ENCODE results near the gene LHFPL6.

LHFPL6 gene

DNA sequence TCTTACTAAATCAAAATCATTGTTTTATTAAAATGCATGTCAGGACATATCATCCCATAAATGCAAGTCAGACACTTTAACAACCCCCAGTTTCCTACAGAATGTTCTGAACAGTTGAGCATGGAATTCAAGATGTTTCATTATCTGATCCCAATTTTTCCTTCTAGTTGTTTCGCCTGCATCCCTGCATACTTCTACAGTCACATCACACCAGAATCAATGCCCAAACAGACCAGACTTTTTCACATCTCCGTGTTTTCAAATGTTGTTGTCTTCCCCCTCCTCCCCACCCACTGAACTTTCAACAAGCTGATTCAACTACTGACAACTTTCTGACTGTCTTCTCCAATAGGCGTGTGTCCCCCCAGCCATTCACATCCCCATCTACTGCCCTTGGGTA lies 48.6 kb downstream of the LHFPL6 start:
- no peak for DNase-seq (ENCODE audit: low read depth)

DNA sequence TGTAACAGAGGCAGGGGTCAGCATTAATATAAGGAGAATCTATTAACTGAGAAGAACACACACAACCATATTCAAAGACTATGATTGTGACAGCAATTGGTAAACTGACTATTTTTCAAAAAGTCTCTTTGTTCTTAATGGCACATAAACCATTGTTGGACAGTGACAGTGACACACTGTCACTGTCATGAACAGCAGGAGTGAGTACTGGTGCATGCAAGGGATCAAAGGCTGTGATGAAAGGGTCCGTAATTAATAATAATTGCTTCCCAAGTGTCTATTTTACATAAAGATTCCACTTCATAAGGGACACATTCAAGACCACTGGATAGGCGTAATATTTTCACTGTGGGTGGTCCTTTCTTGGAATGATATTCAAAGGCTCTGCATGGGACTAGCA lies 50.7 kb downstream of the LHFPL6 start:
- no peak for DNase-seq (ENCODE audit: low read depth)

DNA sequence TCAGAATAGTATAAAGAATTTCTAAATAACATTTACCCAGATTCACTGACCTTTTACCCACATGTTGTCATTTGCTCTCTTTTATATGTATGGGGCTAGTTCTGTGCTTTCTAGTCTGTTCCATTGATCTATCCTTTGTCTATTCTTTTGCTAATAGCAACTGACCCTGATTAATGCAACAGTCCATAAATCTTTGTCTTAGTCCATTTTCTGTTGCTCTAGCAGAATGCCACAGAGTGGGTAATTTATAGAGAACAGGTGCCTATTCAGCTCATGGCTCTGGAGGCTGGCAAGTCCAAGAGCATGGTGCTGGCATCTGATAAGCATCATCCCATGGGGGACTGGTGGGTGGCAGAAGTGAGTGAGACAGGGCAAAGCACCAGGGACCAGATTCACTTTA lies 52.1 kb downstream of the LHFPL6 start:
- DNase-seq (ENCODE audit: low read depth) = no peak

DNA sequence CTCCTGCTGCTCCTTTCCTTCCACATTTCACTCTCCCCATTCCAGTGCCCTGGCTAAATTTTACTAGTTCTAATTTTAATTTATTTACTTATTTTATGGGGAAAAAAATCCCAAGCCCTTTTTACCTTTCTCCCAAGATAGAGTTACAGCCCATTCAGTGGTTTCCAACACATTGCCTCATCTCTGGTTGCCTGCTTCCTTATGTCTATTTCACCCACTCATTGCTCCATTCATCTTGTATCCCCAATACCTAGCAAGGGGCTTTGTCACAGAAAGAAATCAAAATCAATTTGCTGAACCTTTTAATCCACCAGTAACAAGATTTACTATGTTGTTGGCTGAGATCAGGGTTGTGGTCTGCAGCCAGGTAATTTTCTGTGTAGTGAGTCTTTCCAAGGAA lies 55.9 kb downstream of the LHFPL6 start:
- no peak for DNase-seq (ENCODE audit: low read depth)

DNA sequence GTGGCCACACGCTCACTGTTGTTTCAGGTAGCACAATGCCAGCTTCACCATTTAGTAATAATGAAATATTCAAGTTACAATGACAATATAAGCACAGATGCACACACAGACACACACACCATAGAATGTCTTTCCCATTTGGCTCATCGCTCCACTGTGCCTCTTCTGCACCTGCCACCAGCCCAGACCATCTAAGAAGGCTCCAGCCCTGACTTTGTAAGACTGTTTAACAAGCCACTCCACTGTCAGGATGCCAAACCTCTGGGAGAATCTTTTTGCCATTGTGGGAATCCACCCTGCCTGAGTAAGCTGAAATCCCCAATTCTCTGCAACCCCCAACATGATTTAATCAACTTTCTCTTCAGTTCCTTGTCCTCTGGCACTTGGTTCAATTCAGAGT lies 60.6 kb downstream of the LHFPL6 start:
- no peak for DNase-seq (ENCODE audit: low read depth)

DNA sequence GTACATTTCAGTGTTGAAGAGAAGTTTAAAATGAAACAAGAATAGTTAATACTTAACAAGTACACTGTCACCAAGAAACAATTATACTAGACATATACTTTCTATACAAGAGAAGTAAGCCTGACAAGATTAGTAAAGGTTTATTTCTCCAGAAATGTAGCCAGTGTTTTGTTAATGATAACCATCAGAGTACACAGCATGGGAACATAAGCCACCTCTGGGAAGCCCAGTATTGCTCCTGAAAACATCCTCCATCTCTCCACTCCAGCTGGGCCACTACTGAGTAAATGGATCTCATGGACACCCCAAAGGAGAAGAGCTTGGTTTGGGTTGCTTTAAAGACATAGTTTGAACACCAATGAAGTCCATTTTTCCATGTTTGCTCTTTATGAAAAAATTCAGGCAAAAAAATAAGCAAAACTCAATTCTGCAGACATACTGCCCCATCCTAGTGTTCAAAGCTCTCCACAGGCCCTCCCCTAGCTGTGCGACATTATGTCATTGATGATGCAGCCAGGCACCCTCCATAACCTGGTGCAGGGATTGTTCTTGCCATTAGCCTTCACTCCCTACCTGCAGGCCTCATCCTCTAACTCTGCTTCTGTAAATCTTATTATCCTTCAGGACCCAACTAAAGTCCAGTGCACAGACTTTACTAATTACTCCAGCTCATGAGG lies 61.9 kb downstream of the LHFPL6 start:
- no peak for DNase-seq (ENCODE audit: low read depth)

DNA sequence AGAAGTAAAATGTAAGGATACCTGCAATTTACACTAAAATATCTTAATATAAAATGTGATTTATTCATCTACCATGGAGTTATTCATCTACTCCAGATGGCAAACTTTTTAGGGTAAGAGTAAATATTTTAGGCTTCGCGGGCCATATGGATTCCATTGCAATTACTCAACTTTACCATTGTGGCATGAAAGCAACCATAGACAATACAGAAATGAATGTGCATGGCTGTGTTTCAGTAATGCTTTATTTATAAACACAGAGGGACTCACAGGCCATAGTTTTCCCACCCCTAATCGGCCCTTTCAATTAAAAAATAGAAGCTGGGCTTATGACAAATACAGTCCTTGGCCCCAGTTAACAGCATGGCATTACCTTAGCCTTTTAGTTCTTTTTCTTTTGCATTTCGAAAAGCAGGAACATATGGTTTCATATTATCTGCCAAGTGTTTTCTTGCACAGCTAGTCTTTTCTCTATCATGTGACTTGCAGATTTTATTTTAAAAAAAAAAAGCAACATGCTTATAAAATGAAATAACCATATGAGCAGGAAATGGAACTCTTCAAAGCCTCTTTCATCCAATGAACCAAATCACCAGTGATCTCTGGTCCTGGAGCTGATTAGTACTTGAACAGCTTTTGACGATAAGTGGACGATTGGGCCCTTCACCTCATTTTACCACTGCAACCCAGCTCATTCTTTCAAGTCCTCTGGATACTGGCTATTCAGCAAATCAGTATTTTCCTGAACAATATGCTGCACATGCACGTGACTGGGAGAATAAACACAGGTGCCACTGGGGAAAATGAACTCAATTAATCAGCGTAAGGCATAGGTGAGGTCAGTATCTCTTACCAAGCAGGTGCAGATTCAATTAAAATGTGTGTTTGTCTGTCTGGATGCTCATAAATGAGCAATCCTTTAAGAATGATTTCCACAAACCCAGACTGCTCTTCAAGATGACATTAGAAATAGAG lies 63.9 kb downstream of the LHFPL6 start:
- no peak for DNase-seq (ENCODE audit: low read depth)

DNA sequence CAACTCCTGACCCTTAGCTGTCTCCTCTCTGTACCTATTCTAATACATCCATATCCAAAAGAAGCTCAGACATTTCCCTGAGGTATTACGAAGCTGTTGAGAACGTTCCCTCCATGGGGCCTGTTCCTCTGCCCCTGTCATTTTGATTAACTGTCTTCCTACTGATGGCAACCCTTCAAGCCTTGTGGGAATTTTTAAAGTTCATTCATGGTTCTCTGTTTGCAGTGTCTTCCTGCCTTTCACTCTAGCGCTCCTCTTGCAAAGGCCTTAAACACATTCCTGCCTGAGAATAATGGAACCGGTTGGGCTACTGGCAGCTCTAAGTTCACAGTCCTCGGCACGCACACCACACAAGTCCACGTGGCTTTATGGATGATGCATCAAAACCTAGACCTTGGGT lies 66.1 kb downstream of the LHFPL6 start:
- DNase-seq (ENCODE audit: low read depth) = no peak

DNA sequence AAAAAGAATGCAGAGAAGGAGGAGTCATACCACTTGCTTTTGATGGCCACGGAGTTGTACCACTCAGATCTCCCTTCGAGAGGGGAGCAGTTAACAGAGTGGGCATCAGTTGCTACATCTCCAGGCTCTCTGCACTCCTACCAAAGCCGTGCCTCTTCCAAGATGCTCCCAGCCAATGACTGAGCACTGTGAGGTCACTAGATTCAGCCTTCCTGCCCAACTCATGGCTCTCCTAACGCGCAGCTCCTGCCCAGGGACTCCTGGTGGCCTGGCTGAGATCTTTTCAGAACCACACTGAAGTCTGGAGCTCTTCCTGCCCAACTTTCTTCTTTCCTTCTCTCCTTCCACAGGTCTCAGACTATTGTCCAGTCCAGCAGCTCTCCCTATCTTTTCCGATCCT lies 66.7 kb downstream of the LHFPL6 start:
- DNase-seq (ENCODE audit: low read depth) = no peak

DNA sequence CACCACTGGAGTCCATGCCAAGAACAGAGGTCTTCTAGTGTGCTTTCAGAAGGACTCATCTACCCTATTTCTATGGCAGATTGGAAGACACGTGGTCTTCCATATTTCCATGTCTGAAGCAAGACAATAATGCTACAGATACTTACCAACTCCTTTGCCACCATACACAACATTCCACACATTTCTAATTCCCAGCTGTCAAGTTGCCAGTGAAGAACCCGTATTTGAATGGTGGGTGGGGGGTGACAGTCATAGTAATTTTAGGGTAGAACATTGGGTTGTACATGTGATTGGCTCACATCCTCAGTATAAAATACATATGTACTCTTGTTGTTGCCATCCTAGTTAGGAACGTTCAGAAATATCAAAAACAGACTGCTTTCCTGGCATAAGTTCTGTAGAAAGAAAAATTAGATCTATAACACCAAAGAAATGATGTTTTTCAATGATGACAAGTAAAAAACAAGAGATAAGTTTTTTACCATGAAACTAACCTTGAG lies 69.3 kb downstream of the LHFPL6 start:
- DNase-seq (ENCODE audit: low read depth) = no peak

DNA sequence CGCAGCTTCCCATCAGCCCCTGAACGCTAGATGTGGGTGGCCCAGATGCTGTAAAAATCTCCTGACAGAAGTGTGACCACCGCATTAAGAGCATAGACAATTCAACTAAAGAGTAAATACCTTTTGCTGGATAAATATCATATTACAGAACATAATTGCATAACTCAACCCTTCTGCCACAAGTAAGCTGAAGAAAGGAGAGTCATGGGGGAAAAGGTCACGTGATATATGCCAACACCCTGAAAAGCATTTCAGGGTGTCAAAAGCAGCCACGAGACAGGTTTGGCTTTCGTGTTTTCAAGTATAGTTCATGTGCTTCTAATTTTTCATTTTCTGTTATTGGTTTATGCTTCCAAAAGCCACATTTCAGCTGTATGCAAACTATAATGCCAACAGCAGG lies 71.3 kb downstream of the LHFPL6 start:
- DNase-seq (ENCODE audit: low read depth) = peak; percentile 27

DNA sequence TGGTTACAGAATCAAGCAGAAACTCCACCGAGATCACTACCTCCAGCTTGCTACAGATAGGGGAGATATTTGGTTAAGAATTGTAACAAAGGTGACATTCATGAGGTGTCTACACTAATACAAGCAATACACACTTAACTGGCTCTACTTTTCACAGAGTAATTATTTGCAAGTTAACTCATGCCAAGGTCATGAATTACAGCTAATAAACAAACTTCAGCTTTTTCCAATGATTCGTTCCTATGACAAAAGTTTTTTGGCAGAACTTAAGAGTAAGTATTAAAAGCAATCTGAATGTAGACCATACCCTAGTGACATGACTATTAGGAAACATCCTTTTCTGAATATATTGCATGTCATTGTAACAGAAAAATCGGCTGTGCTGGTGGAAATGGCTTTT lies 72.1 kb downstream of the LHFPL6 start:
- DNase-seq (ENCODE audit: low read depth) = no peak

DNA sequence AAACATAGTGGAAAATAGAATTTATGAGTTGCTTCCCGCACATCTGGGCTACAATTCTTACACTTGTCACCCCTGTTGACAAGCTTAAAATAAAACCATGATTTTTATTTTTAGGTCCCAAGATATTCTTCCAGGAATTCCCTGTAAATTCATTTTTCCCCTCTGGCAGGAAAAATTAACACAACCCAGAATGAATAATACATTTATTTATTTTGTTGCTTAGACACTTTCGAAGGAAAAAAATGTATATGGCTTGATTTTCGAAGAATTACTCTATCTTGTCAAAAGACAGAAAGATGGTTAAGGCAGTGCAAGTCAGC lies 74.4 kb downstream of the LHFPL6 start:
- no peak for DNase-seq (ENCODE audit: low read depth)

DNA sequence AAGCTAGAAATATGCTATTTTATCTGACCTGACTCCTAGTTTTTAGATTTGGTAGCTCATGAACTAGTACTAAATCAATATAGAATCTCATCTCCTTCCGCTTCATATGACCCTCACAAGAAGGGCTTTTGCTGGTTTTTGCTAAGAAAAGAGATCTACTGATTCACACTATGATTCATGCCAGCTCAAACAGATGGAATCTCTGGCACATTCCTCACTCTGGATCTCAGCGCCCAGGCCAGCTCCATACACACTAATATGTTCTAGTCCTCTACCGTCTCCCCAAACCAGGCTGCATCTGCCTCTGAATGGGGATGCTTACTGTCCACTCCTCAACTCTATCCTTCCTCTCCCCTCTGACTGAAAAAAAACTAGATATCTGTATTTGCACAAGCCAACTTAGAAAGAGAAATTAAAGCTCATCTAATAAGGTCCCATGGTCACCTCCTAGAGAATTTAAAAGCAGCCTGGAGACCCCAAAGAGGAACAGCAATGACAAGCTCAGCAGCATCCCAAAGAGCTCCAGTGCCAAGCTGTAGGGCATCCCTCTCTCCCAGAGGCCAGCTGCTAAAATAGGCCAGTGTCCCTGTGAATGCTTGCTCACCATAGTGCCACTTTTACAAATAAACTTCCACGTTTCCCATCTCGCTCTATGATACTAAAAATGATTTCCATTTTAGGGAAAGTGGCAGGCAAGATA lies 74.9 kb downstream of the LHFPL6 start:
- DNase-seq (ENCODE audit: low read depth) = peak; percentile 80

DNA sequence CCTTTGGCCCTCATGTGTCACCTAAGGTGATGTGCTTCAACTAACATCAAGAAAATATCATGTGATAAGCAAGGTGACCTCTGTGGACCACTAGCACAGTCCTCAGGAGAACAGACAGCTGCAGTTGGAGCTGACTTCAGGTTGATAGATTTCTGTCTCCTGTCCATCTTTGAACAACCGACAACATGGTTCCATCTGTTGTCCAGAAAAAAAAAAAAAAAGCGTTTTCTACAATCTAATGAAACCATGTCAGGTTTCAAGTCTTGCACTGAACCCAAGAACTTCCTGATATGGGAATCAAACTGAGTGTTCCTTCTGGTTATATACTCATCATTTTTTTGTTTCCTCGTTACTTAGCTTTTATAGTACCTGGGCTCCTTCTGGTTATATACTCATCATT lies 75.7 kb downstream of the LHFPL6 start:
- DNase-seq (ENCODE audit: low read depth) = no peak

DNA sequence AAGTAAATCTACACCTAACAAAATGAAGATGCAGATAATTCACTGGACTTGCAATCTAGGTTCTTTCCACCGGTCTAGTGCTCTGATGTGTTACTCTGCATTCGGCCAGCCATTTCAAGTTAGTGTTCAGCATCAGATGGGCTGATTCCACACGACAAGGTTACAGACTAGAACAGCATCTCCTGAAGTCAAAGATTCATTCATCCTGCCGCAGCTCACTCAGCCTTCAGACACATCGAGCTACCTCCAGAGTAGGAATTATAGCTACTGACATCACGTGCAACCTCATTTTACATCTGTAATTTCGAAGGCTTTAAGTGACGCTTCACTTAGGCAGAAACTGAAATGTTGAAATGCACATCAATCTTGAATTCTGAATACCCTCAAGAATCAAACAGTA lies 76.5 kb downstream of the LHFPL6 start:
- DNase-seq (ENCODE audit: low read depth) = no peak

DNA sequence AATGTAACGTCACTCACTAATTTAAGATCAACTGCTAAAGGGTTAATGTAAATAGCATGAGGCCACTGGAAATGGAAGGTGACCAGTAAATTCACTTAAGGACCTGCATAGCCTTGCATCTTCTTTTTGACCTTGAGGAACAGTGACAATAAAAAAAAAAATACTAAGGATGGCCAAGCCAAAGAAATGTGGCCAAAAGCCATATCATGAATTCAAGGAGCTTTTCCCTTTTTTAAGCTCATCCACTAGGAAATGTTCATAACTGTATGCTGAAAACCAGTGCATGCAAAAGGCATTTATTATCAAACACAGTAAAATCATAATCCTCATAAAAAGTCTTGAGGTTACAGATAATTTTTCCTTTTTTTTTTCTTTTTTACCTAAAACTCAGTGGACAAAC lies 77.5 kb downstream of the LHFPL6 start:
- no peak for DNase-seq (ENCODE audit: low read depth)

DNA sequence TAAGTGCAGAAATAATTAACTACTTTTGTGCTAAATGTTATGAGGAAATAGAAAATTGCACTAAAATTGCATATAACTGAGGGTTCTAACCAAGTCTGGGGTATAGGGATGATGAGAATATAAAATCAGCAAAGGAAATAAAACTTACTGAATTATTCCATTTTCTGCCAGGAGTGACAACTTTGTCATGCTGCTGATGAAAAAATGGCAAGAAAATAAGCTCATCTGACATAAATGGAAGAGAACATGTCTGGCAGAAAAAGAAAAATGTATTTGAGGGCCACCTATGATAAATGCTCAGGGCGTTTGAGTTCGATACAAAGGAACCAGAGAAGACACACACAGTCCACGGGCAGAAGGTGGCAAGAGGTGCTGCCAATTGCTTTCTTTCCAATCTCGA lies 78.2 kb downstream of the LHFPL6 start:
- DNase-seq (ENCODE audit: low read depth) = no peak

DNA sequence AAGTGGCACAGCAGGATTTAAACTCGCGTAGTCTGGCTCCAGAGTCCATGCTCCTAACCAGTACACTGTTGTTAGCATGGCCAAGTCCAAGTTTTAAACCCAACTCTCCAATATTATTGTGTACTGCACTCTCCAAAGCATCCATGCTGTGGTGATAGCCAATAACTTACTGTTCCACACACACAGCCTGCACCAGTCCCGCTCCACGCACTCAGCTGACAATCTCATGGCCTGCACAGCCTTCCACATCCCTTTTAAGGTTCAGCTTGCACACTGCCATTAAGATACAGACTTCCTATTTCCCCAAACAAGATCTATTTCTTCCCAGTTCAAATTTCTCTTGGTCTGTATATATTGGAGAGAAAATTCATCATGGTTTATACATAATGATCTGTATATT lies 80.7 kb downstream of the LHFPL6 start:
- no peak for DNase-seq (ENCODE audit: low read depth)

DNA sequence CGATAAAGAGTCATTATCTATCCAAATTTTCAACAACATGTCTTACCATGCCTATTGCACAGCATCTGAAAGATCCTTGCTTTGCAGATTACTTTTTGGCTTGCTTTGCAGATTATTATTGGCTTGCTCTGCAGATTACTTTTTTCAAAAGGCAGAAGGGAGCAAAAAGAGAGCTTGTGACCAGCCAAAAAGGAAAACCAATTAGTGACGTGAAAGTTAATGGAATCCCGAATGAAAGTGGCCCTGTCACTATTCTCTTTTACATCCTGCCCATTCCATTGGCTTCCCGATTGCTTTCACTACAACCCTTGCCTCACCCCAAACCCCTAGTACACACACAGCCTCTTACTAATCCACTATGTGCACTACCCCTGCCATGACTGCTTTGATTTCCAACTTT lies 81.3 kb downstream of the LHFPL6 start:
- DNase-seq (ENCODE audit: low read depth) = no peak

DNA sequence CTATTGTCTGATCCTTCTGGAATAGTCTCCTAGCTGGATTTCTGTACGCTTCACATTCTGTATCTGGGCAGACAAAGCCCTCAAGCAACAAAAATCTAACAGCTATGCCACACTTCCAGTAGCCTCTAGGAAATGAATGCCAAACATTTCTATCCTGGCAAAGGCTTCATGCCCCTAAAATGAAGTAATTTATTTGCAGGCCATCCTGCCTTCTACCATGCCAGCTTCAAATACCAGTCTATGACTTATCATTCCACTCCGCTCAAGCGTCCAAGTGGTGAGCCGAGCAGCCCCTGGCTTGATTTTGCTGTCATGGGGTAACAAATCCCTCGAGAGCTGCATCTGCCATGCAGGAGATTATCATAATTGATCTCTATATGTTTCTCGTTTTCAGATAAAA lies 86.9 kb downstream of the LHFPL6 start:
- no peak for DNase-seq (ENCODE audit: low read depth)

DNA sequence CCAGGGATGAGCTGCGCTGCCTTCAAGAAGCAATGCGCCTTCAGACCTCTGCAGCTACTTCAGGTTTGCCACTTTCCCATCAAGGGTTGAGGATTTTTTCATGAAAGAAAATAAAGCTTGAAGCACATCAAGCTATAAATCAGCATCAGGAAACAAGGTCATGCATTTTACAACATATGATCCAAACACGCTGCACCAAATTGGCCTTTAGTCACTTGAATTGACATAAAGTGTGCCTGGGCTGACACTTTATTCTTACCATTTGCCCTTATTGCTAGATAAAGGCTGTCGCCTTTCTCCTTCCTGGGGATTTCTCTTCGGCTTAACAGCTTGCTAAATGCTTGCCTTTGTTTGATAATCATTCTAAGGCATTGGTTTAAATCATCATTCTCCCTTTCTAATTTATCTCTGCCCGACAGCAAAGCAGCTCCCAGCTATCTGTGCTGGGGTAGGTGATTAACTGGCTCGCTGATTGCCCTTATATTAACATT lies 87.7 kb downstream of the LHFPL6 start:
- no peak for DNase-seq (ENCODE audit: low read depth)

DNA sequence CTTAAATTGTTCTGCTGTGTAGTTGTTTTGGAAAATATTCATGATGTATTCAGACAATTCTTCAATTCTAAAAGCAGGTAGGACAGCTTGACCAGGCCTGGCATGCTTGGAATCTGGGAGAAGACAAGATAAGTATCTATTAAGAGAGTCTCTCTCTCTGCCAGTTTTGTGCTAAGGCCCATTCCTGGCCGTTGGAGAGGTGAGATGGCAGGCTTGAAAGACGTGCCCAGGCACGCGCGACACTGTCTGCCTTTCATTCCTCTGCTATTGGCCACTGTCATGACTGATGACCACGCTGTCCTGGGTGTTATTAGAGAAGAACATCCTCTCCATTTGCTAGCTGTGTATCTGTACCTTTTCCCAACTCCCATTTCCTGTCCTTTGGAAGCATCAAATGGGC lies 90.3 kb downstream of the LHFPL6 start:
- DNase-seq (ENCODE audit: low read depth) = no peak
